HCT116 (cell line): ENCODE results near the gene CEACAM6. TPM values are rescaled to one million over a fixed set of nuclear protein-coding genes. Genes with fewer than 3 reads are reported as not detected.

Source experiments
- ATAC-seq: fragments of 200-7000 bp; cut with Tn5 transposase; 2 replicates; pipeline ENCODE4 v1.9.1; 2020; ENCODE audit warnings: mild to moderate bottlenecking, moderate library complexity
- BruUV-seq: library from RNA; stranded (reverse); fragments of 400-500 nt; replicated peaks from 2 replicates; lab custom pipeline; 2021; lab: Mats Ljungman, UMichigan
- CTCF ChIA-PET: fragments of 300-600 bp; sonication (Branson Sonifier 250); formaldehyde crosslinking; loops from one replicate; lab custom pipeline; 2021; ENCODE audit warnings: antibody characterized with exemption; lab: Charles Lee
- POLR2A ChIA-PET: fragments of 300-600, 350-600 bp; sonication (Branson Sonifier 250); formaldehyde crosslinking; loops from one replicate; lab custom pipeline; 2021; ENCODE audit warnings: antibody characterized with exemption; lab: Charles Lee
- RAD21 ChIA-PET, 2 experiments: fragments of 300-600 bp; sonication (Branson Sonifier 250); formaldehyde crosslinking; loops; one replicate each; lab custom pipeline; 2023; ENCODE audit warnings: low total read pairs in 2 of 2; ENCODE audit not compliant: uncharacterized antibody in 2 of 2, unreplicated experiment in 2 of 2, low non-redundant PET in 1 of 2; lab: Charles Lee
- DNase-seq: peaks from one replicate; pipeline ENCODE4 v3.0.0-alpha.2; 2010; ENCODE audit warnings: low read depth, low spot score
- H2AFZ ChIP-seq: fragments of 200-600 bp; shearing (Covaris generic), sonication (generic); 2 replicates; pipeline ENCODE4 v1.6.1; 2017; ENCODE audit warnings: low read depth, mixed run types, mixed read lengths, antibody characterized with exemption, low read length; ENCODE audit not compliant: poor library complexity, severe bottlenecking
- H3K27ac ChIP-seq: 2 replicates; pipeline ENCODE4 v1.5.1; 2012; ENCODE audit warnings: low read depth, low read length
- H3K27me3 ChIP-seq: fragments of 200-600 bp; sonication (generic); 2 replicates; pipeline ENCODE4 v1.6.1; 2016; ENCODE audit warnings: mixed run types, low read length, mixed read lengths; ENCODE audit not compliant: insufficient read depth
- H3K36me3 ChIP-seq, 2 experiments: fragments of 200-500 bp in 1 of 2; fragments of 200-600 bp in 1 of 2; sonication (Bioruptor generic) in 1 of 2; sonication (generic) in 1 of 2; 2 replicates each; pipeline versions ENCODE4 v1.5.1 to v1.6.1; 2014 to 2016; ENCODE audit warnings: low read length in 2 of 2, inconsistent platforms in 1 of 2, mixed read lengths in 1 of 2, mixed run types in 1 of 2; ENCODE audit not compliant: insufficient read depth in 2 of 2, control insufficient read depth in 1 of 2
- H3K4me1 ChIP-seq, 2 experiments: fragments of 200-600 bp in 1 of 2; sonication (generic) in 1 of 2; 2 replicates each; pipeline versions ENCODE4 v1.5.1 to v1.6.1; 2012 to 2017; ENCODE audit warnings: low read length in 2 of 2, inconsistent platforms in 1 of 2, mild to moderate bottlenecking in 1 of 2, mixed read lengths in 1 of 2, mixed run types in 1 of 2, moderate library complexity in 1 of 2; ENCODE audit not compliant: insufficient read depth in 2 of 2, control insufficient read depth in 1 of 2
- H3K4me2 ChIP-seq: fragments of 200-600 bp; sonication (generic); 2 replicates; pipeline ENCODE4 v1.6.1; 2017; ENCODE audit warnings: mixed run types, low read length, mixed read lengths
- H3K4me3 ChIP-seq, 2 experiments: fragments of 200-600 bp in 1 of 2; sonication (generic) in 1 of 2; replicated peaks in 1 of 2; 2 replicates each; pipeline ENCODE4 v1.5.1; 2011 to 2016; ENCODE audit warnings: low read length in 2 of 2, control low read depth in 1 of 2, low read depth in 1 of 2, mild to moderate bottlenecking in 1 of 2, mixed read lengths in 1 of 2, mixed run types in 1 of 2
- H3K79me2 ChIP-seq: fragments of 200-600 bp; sonication (generic); 2 replicates; pipeline ENCODE4 v1.6.1; 2017; ENCODE audit warnings: mild to moderate bottlenecking, mixed run types, low read length, moderate library complexity, mixed read lengths; ENCODE audit not compliant: insufficient read depth
- H3K9ac ChIP-seq: fragments of 200-600 bp; sonication (generic); 2 replicates; pipeline ENCODE4 v1.6.1; 2016; ENCODE audit warnings: low read length, mixed read lengths
- H3K9me2 ChIP-seq: fragments of 200-600 bp; sonication (generic), shearing (Covaris generic); 2 replicates; pipeline ENCODE4 v1.6.1; 2017; ENCODE audit warnings: mixed run types, mild to moderate bottlenecking, moderate library complexity; ENCODE audit not compliant: insufficient read depth
- H3K9me3 ChIP-seq, 2 experiments: fragments of 200-500 bp in 1 of 2; fragments of 200-600 bp in 1 of 2; sonication (Bioruptor generic) in 1 of 2; sonication (generic) in 1 of 2; 2 replicates each; pipeline ENCODE4 v1.6.1; 2014 to 2017; ENCODE audit warnings: low read length in 2 of 2, mixed read lengths in 2 of 2, inconsistent platforms in 1 of 2, low read depth in 1 of 2, mild to moderate bottlenecking in 1 of 2, mixed run types in 1 of 2, moderate library complexity in 1 of 2; ENCODE audit not compliant: control insufficient read depth in 1 of 2, insufficient read depth in 1 of 2
- H4K20me1 ChIP-seq: fragments of 200-600 bp; sonication (generic), shearing (Covaris generic); 2 replicates; pipeline ENCODE4 v1.6.1; 2017; ENCODE audit warnings: mixed run types, mild to moderate bottlenecking, moderate library complexity; ENCODE audit not compliant: insufficient read depth
- CBX3 ChIP-seq: IDR thresholded peaks from 2 replicates; pipeline ENCODE4 v1.6.1; 2012; ENCODE audit warnings: low read depth
- EGR1 ChIP-seq: IDR thresholded peaks from 2 replicates; pipeline ENCODE4 v1.6.1; 2012; ENCODE audit warnings: low read depth
- EZH2 ChIP-seq: fragments of 200-600 bp; sonication (generic); IDR thresholded peaks from 2 replicates; pipeline ENCODE4 v1.6.1; 2017; ENCODE audit warnings: antibody characterized with exemption, mixed run types
- FOSL1 ChIP-seq: IDR thresholded peaks from 2 replicates; pipeline ENCODE4 v1.6.1; 2012; ENCODE audit warnings: low read depth
- RAD21 ChIP-seq: IDR thresholded peaks from 2 replicates; pipeline ENCODE4 v1.6.1; 2012; ENCODE audit warnings: low read depth, mild to moderate bottlenecking
- SRF ChIP-seq: IDR thresholded peaks from 2 replicates; pipeline ENCODE4 v1.6.1; 2012; ENCODE audit warnings: low read depth
- TCF7L2 ChIP-seq: IDR thresholded peaks from 2 replicates; pipeline ENCODE4 v1.7.0; 2011; ENCODE audit warnings: borderline replicate concordance, inconsistent platforms; ENCODE audit not compliant: insufficient read depth, insufficient read length; ENCODE audit errors: extremely low read depth
- intact Hi-C: fragments of 100-400 bp; cut with micrococcal nuclease; formaldehyde crosslinking; loops from 2 replicates; pipeline ENCODE4 v1.10.0; 2022
- total RNA-seq: library from RNA; stranded (reverse); gene quantifications from one replicate; pipeline ENCODE4 v1.2.1, GENCODE V29; 2021; ENCODE audit not compliant: unreplicated experiment
- TF ChIP-seq, protein P1 (sequence below), 3 experiments: fragments of 200-600 bp in 1 of 3; sonication (generic) in 1 of 3; IDR thresholded peaks in 2 of 3; conservative IDR thresholded peaks in 1 of 3; 2 replicates each; pipeline ENCODE4 v1.5.1; 2012 to 2017; ENCODE audit warnings: low read depth in 2 of 3, low read length in 2 of 3, antibody characterized with exemption in 1 of 3, borderline replicate concordance in 1 of 3, control low read depth in 1 of 3, mild to moderate bottlenecking in 1 of 3, mixed read lengths in 1 of 3, mixed run types in 1 of 3, moderate library complexity in 1 of 3; ENCODE audit not compliant: insufficient read depth in 1 of 3
- TF ChIP-seq, protein P2 (sequence below): IDR thresholded peaks from 2 replicates; pipeline ENCODE4 v1.6.1; 2012
- TF ChIP-seq, protein P3 (sequence below): IDR thresholded peaks from 2 replicates; pipeline ENCODE4 v1.6.1; 2012
- TF ChIP-seq, protein P4 (sequence below): IDR thresholded peaks from 2 replicates; pipeline ENCODE4 v1.6.1; 2011; ENCODE audit warnings: mild to moderate bottlenecking, low read length, moderate library complexity; ENCODE audit not compliant: insufficient replicate concordance; ENCODE audit errors: extremely low read depth

Gene CEACAM6
- total RNA-seq, 1 experiment from 2014 or later: 0.59 TPM

DNA sequence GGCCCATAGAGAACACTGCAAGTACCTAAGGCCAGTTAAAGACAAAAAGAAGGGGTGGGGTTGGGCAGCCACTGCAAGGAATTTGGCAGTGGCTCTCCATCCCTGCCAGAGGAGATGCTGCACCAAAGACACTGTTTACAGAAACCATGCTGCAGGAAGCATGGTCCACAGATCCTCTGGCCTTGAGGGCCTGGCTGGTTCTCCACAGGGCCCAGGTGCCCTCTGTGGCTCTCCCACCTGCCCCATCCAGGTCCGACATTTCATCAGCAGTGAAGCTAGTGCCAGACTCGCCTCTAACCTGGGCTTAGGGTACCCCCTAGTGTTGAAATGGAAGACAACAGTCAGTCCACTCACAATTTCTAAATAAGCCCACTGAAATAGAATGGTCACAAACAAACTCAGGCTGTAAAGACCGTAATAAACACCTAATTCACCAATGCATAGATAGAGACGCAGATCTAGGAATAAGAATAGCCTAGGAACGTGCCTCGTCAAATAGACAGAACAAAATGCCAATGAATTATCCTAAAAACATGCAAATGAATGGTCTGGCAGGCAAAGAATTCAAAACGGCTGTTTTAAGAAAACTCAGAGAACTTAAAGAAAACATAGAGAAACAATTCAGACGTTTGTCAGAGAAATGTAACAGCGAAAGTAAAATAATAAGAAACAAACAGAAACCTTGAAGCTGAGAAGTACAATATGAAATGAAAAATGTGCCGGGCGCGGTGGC, 65.8 kb downstream of the CEACAM6 start:
- H3K4me3 ChIP-seq: no peak overlapping the region
- peaks cover 4% of the 10 kb centered on the region for H3K27me3 ChIP-seq
- no peaks in the 10 kb centered on the region for H3K9me2 ChIP-seq
- no peak for TF ChIP-seq EGR1
- no peak for TF ChIP-seq FOSL1
- TF ChIP-seq, protein P1, sequence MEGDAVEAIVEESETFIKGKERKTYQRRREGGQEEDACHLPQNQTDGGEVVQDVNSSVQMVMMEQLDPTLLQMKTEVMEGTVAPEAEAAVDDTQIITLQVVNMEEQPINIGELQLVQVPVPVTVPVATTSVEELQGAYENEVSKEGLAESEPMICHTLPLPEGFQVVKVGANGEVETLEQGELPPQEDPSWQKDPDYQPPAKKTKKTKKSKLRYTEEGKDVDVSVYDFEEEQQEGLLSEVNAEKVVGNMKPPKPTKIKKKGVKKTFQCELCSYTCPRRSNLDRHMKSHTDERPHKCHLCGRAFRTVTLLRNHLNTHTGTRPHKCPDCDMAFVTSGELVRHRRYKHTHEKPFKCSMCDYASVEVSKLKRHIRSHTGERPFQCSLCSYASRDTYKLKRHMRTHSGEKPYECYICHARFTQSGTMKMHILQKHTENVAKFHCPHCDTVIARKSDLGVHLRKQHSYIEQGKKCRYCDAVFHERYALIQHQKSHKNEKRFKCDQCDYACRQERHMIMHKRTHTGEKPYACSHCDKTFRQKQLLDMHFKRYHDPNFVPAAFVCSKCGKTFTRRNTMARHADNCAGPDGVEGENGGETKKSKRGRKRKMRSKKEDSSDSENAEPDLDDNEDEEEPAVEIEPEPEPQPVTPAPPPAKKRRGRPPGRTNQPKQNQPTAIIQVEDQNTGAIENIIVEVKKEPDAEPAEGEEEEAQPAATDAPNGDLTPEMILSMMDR (IDR thresholded peaks at IDR 0.05 in 2 of 3, conservative IDR thresholded peaks at IDR 0.05 in 1 of 3; ENCODE audit: borderline replicate concordance in 1 of 3, insufficient read depth in 1 of 3, low read depth in 2 of 3, low read length in 2 of 3): peak; percentile 79 to 83 (median 83)
- peak; percentile 81 for TF ChIP-seq RAD21
- no peak for TF ChIP-seq TCF7L2
- TF ChIP-seq CBX3: no peak
- TF ChIP-seq, protein P2, sequence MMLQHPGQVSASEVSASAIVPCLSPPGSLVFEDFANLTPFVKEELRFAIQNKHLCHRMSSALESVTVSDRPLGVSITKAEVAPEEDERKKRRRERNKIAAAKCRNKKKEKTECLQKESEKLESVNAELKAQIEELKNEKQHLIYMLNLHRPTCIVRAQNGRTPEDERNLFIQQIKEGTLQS: no peak
- TF ChIP-seq SRF: no peak
- no peak for TF ChIP-seq EZH2
- TF ChIP-seq, protein P3, sequence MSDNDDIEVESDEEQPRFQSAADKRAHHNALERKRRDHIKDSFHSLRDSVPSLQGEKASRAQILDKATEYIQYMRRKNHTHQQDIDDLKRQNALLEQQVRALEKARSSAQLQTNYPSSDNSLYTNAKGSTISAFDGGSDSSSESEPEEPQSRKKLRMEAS: no peak
- TF ChIP-seq, protein P4, sequence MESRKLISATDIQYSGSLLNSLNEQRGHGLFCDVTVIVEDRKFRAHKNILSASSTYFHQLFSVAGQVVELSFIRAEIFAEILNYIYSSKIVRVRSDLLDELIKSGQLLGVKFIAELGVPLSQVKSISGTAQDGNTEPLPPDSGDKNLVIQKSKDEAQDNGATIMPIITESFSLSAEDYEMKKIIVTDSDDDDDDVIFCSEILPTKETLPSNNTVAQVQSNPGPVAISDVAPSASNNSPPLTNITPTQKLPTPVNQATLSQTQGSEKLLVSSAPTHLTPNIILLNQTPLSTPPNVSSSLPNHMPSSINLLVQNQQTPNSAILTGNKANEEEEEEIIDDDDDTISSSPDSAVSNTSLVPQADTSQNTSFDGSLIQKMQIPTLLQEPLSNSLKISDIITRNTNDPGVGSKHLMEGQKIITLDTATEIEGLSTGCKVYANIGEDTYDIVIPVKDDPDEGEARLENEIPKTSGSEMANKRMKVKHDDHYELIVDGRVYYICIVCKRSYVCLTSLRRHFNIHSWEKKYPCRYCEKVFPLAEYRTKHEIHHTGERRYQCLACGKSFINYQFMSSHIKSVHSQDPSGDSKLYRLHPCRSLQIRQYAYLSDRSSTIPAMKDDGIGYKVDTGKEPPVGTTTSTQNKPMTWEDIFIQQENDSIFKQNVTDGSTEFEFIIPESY: no peak
- H3K27ac ChIP-seq: no peak overlapping the region
- no peak overlapping the region for H3K4me2 ChIP-seq
- POLR2A ChIA-PET: no interaction called here
- peak; percentile 97 for ATAC-seq
- RAD21 ChIA-PET: interaction anchor here (0.6 to 1.0 kb wide), 4 partner anchors 28 to 267 kb away, joined by 3 to 4 read pairs (median 3); no protein-coding TSS in a partner anchor
- H3K4me1 ChIP-seq: no peaks in the 10 kb centered on the region
- no peaks in the 10 kb centered on the region for H3K79me2 ChIP-seq
- no TSS peak for BruUV-seq
- no peaks in the 10 kb centered on the region for H3K36me3 ChIP-seq
- intact Hi-C loops: loop anchor here (1.0 to 2.0 kb wide), 4 partner anchors 28 to 114 kb away; no protein-coding TSS in a partner anchor
- H3K9ac ChIP-seq: no peak overlapping the region
- peak overlapping the region; percentile 66 for H2AFZ ChIP-seq
- H3K9me3 ChIP-seq: no peaks in the 10 kb centered on the region
- peak; percentile 57 for DNase-seq
- CTCF ChIA-PET: interaction anchor here (0.7 to 4.0 kb wide), 9 partner anchors 15 to 251 kb away, joined by 3 to 80 read pairs (median 5); partner anchors contain the start of genes CEACAM3, CEACAM6 and RABAC1
- no peaks in the 10 kb centered on the region for H4K20me1 ChIP-seq

Other genes with a start within 250 kb of the CEACAM6 start
- 0.25 TPM for gene CEACAM21, start 179.4 kb upstream of the CEACAM6 start, total RNA-seq
- not detected for gene CEACAM4, start 128.5 kb upstream of the CEACAM6 start, total RNA-seq
- gene CEACAM7, start 67.3 kb upstream of the CEACAM6 start, total RNA-seq: not detected
- 0.22 TPM for gene CEACAM5, start 46.9 kb upstream of the CEACAM6 start, total RNA-seq
- not detected for gene CEACAM3, start 41.1 kb downstream of the CEACAM6 start, total RNA-seq
- gene LYPD4, start 89.2 kb downstream of the CEACAM6 start, total RNA-seq: not detected
- not detected for gene DMRTC2, start 89.5 kb downstream of the CEACAM6 start, total RNA-seq
- 3,020 TPM for gene RPS19, start 104.7 kb downstream of the CEACAM6 start, total RNA-seq
- gene CD79A, start 121.7 kb downstream of the CEACAM6 start, total RNA-seq: 0.69 TPM
- gene ARHGEF1, start 127.7 kb downstream of the CEACAM6 start, total RNA-seq: 110 TPM
- 0.79 TPM for gene ERFL, start 172.9 kb downstream of the CEACAM6 start, total RNA-seq
- 66.3 TPM for gene RABAC1, start 203.8 kb downstream of the CEACAM6 start, total RNA-seq
- 34.7 TPM for gene ATP1A3, start 238.7 kb downstream of the CEACAM6 start, total RNA-seq